BLaER1 treated with 17β-estradiol and CSF1 and Interleukin-3, amounts not matched to agents 10 nM and 100 nM (cell line): Measurements from ENCODE around the gene NFATC2IP.
"Not testable (repeated sequence)": the region's sequence is repeated elsewhere in the genome, so short reads cannot be mapped to it uniquely, and the experiment has no call there.

Experiments
- H3K27ac ChIP-seq, 11 experiments: shearing (Covaris generic); formaldehyde crosslinking; 2 replicates each; pipeline ENCODE4 v1.8.1; 2022
- H3K27me3 ChIP-seq, 11 experiments: shearing (Covaris generic); formaldehyde crosslinking; 2 replicates each; pipeline ENCODE4 v1.8.1; 2022
- H3K36me3 ChIP-seq, 11 experiments: shearing (Covaris generic); formaldehyde crosslinking; 2 replicates each; pipeline ENCODE4 v1.8.1; 2022
- H3K4me1 ChIP-seq, 10 experiments: shearing (Covaris generic); formaldehyde crosslinking; 2 replicates each; pipeline ENCODE4 v1.8.1; 2022
- H3K4me2 ChIP-seq, 11 experiments: shearing (Covaris generic); formaldehyde crosslinking; 2 replicates each; pipeline ENCODE4 v1.8.1; 2022
- H3K4me3 ChIP-seq, 10 experiments: shearing (Covaris generic); formaldehyde crosslinking; 2 replicates each; pipeline ENCODE4 v1.8.1; 2022
- H3K9ac ChIP-seq, 11 experiments: shearing (Covaris generic); formaldehyde crosslinking; 2 replicates each; pipeline ENCODE4 v1.8.1; 2022
- H3K9me3 ChIP-seq, 11 experiments: shearing (Covaris generic); formaldehyde crosslinking; replicated peaks in 1 of 11; 2 replicates each; pipeline ENCODE4 v1.8.1; 2022
- H4K20me1 ChIP-seq, 11 experiments: shearing (Covaris generic); formaldehyde crosslinking; 2 replicates each; pipeline ENCODE4 v1.8.1; 2022
- Cebpa-rat ChIP-seq, 11 experiments: shearing (Covaris generic); IDR thresholded peaks; 2 replicates each; pipeline ENCODE4 v1.8.1; 2022

NFATC2IP gene

DNA sequence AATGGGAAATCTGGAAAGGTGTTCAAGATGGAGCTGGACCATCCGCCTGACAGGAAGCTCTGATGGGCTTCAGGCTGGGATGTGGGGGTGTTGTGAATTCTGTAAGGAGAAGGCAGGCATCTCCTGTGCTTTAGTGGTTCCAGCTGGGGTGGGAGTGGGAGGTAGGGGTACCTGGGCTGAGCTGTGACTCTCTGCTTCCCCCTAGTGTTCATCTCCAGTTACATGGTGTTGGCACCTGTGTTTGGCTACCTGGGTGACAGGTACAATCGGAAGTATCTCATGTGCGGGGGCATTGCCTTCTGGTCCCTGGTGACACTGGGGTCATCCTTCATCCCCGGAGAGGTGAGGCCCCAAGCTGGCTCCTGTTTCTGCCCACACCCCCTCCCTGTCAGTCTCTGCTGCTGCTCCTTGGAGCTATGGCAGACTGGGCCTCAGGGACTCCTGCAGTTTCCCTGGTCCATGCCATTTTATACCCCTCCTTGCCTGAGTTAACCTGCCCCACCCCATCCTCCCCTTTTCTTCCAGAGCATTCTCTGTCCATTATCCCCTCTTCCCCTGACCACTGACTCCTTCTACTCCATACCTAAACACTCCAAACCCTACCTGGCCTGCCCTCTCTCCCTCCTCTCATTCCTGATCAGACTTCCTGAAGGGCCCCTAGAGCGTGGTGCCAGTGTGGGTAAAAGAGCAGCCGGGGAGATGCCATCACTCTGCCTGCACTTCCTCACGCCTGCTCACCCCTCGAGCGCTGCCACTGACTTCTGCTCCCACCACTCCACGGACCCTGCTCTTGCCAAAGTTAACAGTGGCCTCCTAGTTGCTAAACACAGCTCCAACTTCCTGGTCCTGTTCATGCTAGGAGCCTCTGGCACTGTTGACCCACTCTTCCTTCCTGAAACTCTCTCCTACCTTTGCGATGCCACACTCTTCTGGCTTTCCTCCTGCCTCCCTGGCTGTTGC, 27.2 kb downstream of the NFATC2IP start:
- no peak overlapping the region for H3K4me3 ChIP-seq
- H3K36me3 ChIP-seq = peaks cover 35 to 70% (median 58%) of the 10 kb centered on the region in 11 experiments
- peaks cover 0 to 44% (median 6%) of the 10 kb centered on the region in 11 experiments; a peak in 12 of 22 replicates for H4K20me1 ChIP-seq
- H3K27me3 ChIP-seq = no peaks in the 10 kb centered on the region
- H3K9ac ChIP-seq = peak overlapping the region in 1 of 11 experiments; percentile 23; a peak in 2 of 22 replicates
- TF ChIP-seq Cebpa-rat (IDR thresholded peaks at IDR 0.05) = no peak
- peaks cover 0 to 12% (median 8%) of the 10 kb centered on the region in 11 experiments; a peak in 16 of 22 replicates for H3K9me3 ChIP-seq
- H3K4me1 ChIP-seq = peaks cover 19 to 48% (median 28%) of the 10 kb centered on the region in 10 experiments
- peak overlapping the region in 2 of 11 experiments; percentile 93 to 97; a peak in 3 of 22 replicates for H3K4me2 ChIP-seq
- H3K27ac ChIP-seq = no peak overlapping the region

DNA sequence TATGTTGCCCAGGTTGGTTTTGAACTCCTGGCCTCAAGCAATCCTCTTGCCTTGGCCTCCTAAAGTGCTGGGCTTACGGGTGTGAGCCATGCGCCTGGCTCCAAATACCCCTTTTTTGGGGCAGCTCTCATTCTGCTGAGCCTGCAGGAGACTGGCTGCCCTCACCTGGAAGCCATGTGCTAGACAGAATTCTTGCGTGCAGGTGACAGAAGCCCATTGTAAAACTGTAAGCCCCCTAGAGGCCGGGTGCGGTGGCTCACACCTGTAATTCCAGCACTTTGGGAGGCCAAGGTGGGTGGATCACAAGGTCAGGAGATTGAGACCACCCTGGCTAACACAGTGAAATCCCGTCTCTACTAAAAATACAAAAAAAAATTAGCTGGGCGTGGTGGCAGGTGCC, 29.6 kb downstream of the NFATC2IP start:
- not testable (repeated sequence) for H3K27me3 ChIP-seq, H3K27ac ChIP-seq, H3K4me3 ChIP-seq, H3K9ac ChIP-seq, H3K4me2 ChIP-seq
- Histone ChIP-seq H3K36me3 (peaks cover 38 to 83% (median 72%) of the 10 kb centered on the region in 11 experiments), H4K20me1 (peaks cover 2 to 64% (median 22%) of the 10 kb centered on the region in 11 experiments; a peak in 17 of 22 replicates), H3K9me3 (peaks cover 0 to 12% (median 8%) of the 10 kb centered on the region in 11 experiments; a peak in 16 of 22 replicates), H3K4me1 (peaks cover 32 to 63% (median 40%) of the 10 kb centered on the region in 10 experiments)

DNA sequence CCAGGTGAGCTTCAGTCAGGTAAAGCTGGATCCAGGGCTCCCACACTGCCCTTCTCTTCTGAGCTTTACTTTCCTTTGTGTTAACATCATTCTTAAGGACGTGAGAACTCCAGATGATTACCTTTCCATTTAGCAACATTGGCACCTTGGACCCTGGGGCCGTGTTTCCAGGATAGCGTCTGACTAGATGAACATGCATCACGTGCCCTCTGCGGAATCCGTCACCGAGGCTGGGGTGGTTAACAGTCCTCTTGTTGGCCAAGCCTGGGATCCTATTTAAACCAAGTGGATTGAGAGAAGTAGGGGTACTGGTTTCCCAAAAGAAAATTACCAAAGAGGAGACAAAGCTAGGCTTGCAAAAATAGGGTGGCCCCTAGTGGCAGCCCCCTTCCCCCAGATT, 30.2 kb downstream of the NFATC2IP start:
- TF ChIP-seq Cebpa-rat (IDR thresholded peaks at IDR 0.05) = no peak
- Histone ChIP-seq H3K4me3 (no peak overlapping the region), H3K36me3 (peaks cover 38 to 85% (median 75%) of the 10 kb centered on the region in 11 experiments), H3K9me3 (peaks cover 0 to 12% (median 8%) of the 10 kb centered on the region in 11 experiments; a peak in 16 of 22 replicates), H4K20me1 (peaks cover 2 to 69% (median 25%) of the 10 kb centered on the region in 11 experiments; a peak in 17 of 22 replicates), H3K27ac (no peak overlapping the region), H3K4me2 (no peak overlapping the region), H3K9ac (no peak overlapping the region), H3K27me3 (no peaks in the 10 kb centered on the region), H3K4me1 (peaks cover 32 to 63% (median 40%) of the 10 kb centered on the region in 10 experiments)

DNA sequence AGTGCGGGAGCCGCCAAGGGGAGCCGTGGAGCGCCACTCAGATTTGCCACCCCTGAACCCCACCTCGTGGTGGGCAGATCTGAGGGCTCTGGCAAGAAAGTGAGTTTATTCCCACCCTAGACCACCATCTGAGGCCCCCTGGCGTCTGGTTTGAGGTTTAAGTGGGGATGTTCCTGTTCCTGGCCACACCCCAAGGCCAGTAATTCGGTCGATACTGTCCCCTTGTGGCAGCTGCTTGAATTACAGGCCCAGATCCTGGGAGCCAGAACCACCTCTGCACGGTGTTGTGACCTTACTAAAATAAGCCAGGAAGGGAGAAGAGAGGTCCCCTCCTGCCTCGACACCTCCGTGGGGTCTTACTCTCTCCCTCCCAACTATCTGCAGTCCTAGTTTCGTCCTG, 30.8 kb downstream of the NFATC2IP start:
- H3K27me3 ChIP-seq = no peaks in the 10 kb centered on the region
- no peak overlapping the region for H3K27ac ChIP-seq
- no peak overlapping the region for H3K4me3 ChIP-seq
- H4K20me1 ChIP-seq = peaks cover 2 to 68% (median 25%) of the 10 kb centered on the region in 11 experiments; a peak in 17 of 22 replicates
- H3K4me2 ChIP-seq = no peak overlapping the region
- TF ChIP-seq Cebpa-rat (IDR thresholded peaks at IDR 0.05) = no peak
- H3K9me3 ChIP-seq = peaks cover 2 to 18% (median 11%) of the 10 kb centered on the region in 11 experiments; a peak in 21 of 22 replicates
- no peak overlapping the region for H3K9ac ChIP-seq
- peaks cover 32 to 57% (median 38%) of the 10 kb centered on the region in 10 experiments for H3K4me1 ChIP-seq
- peaks cover 39 to 91% (median 80%) of the 10 kb centered on the region in 11 experiments for H3K36me3 ChIP-seq

DNA sequence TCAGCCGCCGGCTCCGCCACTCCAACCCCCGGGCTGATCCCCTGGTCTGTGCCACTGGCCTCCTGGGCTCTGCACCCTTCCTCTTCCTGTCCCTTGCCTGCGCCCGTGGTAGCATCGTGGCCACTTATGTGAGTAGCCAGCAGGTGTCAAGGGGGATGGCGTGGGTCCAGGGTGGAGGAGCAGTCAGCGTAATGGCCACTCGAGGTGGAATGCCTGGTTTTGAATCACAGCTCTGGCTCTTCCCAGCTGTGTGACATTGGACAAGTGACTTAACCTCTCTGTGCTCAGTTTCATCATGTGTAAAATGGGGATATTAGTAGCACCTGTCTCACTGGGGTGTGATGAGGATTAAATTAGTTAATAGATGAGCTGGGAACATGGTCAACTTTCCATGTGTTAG, 31.7 kb downstream of the NFATC2IP start:
- H3K4me3 ChIP-seq = no peak overlapping the region

DNA sequence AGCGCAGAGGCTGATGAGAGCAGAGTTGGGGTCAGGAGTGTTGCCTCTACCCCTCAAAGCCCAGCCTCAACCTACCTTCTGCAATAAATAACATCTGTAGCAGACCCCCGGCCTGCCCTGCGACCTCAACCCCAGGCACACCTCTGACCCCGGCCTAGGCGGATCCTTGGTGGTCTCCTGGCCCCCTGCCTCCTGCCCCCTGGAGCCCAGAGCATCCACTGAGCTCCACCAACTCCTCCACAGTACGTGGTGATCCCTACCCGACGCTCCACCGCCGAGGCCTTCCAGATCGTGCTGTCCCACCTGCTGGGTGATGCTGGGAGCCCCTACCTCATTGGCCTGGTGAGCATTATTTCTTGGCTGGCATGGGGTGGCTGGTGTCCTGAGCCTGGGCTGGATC, 32.2 kb downstream of the NFATC2IP start:
- peaks cover 48 to 88% (median 75%) of the 10 kb centered on the region in 11 experiments for H3K36me3 ChIP-seq
- no peak overlapping the region for H3K27ac ChIP-seq
- no peaks in the 10 kb centered on the region for H3K27me3 ChIP-seq
- peaks cover 38 to 50% (median 43%) of the 10 kb centered on the region in 10 experiments for H3K4me1 ChIP-seq
- peak overlapping the region in 3 of 11 experiments; percentile 16 to 69 (median 19); a peak in 2 of 22 replicates for H3K9ac ChIP-seq
- peaks cover 2 to 58% (median 25%) of the 10 kb centered on the region in 11 experiments; a peak in 16 of 22 replicates for H4K20me1 ChIP-seq
- H3K4me2 ChIP-seq = peak overlapping the region; percentile 85 to 100 (median 96); a peak in 17 of 22 replicates
- H3K4me3 ChIP-seq = no peak overlapping the region
- TF ChIP-seq Cebpa-rat (IDR thresholded peaks at IDR 0.05) = no peak
- peaks cover 12 to 29% (median 21%) of the 10 kb centered on the region in 11 experiments for H3K9me3 ChIP-seq

More for the DNA sequence above, 31.7 kb downstream of the NFATC2IP start:
- peaks cover 11 to 27% (median 20%) of the 10 kb centered on the region in 11 experiments for H3K9me3 ChIP-seq
- no peaks in the 10 kb centered on the region for H3K27me3 ChIP-seq
- peak overlapping the region in 3 of 11 experiments; percentile 96 to 100 (median 98); a peak in 3 of 22 replicates for H3K4me2 ChIP-seq
- no peak overlapping the region for H3K9ac ChIP-seq
- no peak overlapping the region for H3K27ac ChIP-seq
- H4K20me1 ChIP-seq = peaks cover 2 to 63% (median 25%) of the 10 kb centered on the region in 11 experiments; a peak in 17 of 22 replicates
- peaks cover 32 to 48% (median 40%) of the 10 kb centered on the region in 10 experiments for H3K4me1 ChIP-seq
- TF ChIP-seq Cebpa-rat (IDR thresholded peaks at IDR 0.05) = no peak
- peaks cover 48 to 92% (median 80%) of the 10 kb centered on the region in 11 experiments for H3K36me3 ChIP-seq

DNA sequence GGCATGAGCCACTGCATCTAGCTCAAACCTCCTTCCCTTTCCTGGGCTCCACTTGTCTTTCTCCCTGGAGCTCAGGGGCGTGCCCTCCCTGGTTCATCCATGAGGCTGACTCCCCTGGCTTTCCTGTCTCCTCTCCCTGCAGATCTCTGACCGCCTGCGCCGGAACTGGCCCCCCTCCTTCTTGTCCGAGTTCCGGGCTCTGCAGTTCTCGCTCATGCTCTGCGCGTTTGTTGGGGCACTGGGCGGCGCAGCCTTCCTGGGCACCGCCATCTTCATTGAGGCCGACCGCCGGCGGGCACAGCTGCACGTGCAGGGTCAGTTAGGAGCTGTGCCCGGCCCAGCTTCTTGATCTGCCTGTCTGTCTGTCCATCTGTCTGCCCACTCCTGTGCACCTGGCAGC, 32.9 kb downstream of the NFATC2IP start:
- H3K4me3 ChIP-seq = peak overlapping the region in 7 of 10 experiments; percentile 44 to 64 (median 49); a peak in 8 of 20 replicates
- TF ChIP-seq Cebpa-rat (IDR thresholded peaks at IDR 0.05) = no peak
- peak overlapping the region in 9 of 11 experiments; percentile 52 to 73 (median 64); a peak in 11 of 22 replicates for H3K27ac ChIP-seq
- H3K27me3 ChIP-seq = no peaks in the 10 kb centered on the region
- H3K36me3 ChIP-seq = peaks cover 43 to 88% (median 68%) of the 10 kb centered on the region in 11 experiments
- peaks cover 12 to 29% (median 21%) of the 10 kb centered on the region in 11 experiments for H3K9me3 ChIP-seq
- H3K4me1 ChIP-seq = peaks cover 41 to 57% (median 48%) of the 10 kb centered on the region in 10 experiments
- H3K4me2 ChIP-seq = peak overlapping the region; percentile 85 to 100 (median 96)
- peaks cover 2 to 51% (median 20%) of the 10 kb centered on the region in 11 experiments; a peak in 16 of 22 replicates for H4K20me1 ChIP-seq
- peak overlapping the region; percentile 48 to 73 (median 65); a peak in 20 of 22 replicates for H3K9ac ChIP-seq

DNA sequence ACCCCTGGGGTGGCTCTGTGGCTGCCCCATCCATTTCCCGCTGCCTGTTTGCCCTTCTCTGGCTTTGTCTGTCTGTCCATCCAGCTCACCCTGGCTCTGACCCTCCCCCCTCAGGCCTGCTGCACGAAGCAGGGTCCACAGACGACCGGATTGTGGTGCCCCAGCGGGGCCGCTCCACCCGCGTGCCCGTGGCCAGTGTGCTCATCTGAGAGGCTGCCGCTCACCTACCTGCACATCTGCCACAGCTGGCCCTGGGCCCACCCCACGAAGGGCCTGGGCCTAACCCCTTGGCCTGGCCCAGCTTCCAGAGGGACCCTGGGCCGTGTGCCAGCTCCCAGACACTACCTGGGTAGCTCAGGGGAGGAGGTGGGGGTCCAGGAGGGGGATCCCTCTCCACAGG, 33.4 kb downstream of the NFATC2IP start:
- peaks cover 2 to 47% (median 20%) of the 10 kb centered on the region in 11 experiments; a peak in 16 of 22 replicates for H4K20me1 ChIP-seq
- H3K4me1 ChIP-seq = peaks cover 41 to 59% (median 50%) of the 10 kb centered on the region in 10 experiments
- no peak for TF ChIP-seq Cebpa-rat (IDR thresholded peaks at IDR 0.05)
- peaks cover 12 to 29% (median 21%) of the 10 kb centered on the region in 11 experiments for H3K9me3 ChIP-seq
- peak overlapping the region; percentile 12 to 64 (median 49); a peak in 19 of 20 replicates for H3K4me3 ChIP-seq
- H3K27ac ChIP-seq = peak overlapping the region in 10 of 11 experiments; percentile 52 to 73 (median 64); a peak in 20 of 22 replicates
- peak overlapping the region; percentile 85 to 100 (median 96) for H3K4me2 ChIP-seq
- H3K9ac ChIP-seq = peak overlapping the region; percentile 48 to 73 (median 65); a peak in 21 of 22 replicates
- peaks cover 39 to 85% (median 63%) of the 10 kb centered on the region in 11 experiments for H3K36me3 ChIP-seq
- no peaks in the 10 kb centered on the region for H3K27me3 ChIP-seq
